Nephron progenitor cell (in vitro differentiated cells): Measurements from ENCODE around the gene TFDP1.

Source experiments
- DNase-seq: peaks from one replicate; pipeline ENCODE4 v3.0.0; 2021
- H3K27ac Mint-ChIP-seq: 2 replicates; pipeline ENCODE4 v1.8.0; 2021; ENCODE audit warnings: mild to moderate bottlenecking, moderate library complexity, mixed read lengths
- H3K27me3 Mint-ChIP-seq: 2 replicates; pipeline ENCODE4 v1.8.0; 2021; ENCODE audit warnings: mild to moderate bottlenecking, low read depth, mixed read lengths; ENCODE audit not compliant: poor library complexity
- H3K36me3 Mint-ChIP-seq: 2 replicates; pipeline ENCODE4 v1.8.0; 2021; ENCODE audit warnings: low read depth, mixed read lengths
- H3K4me1 Mint-ChIP-seq: 2 replicates; pipeline ENCODE4 v1.8.0; 2021; ENCODE audit warnings: mixed read lengths
- H3K4me3 Mint-ChIP-seq: 2 replicates; pipeline ENCODE4 v1.8.0; 2021; ENCODE audit warnings: mild to moderate bottlenecking, moderate library complexity, mixed read lengths
- H3K9me3 Mint-ChIP-seq: 2 replicates; pipeline ENCODE4 v1.8.0; 2021; ENCODE audit warnings: mild to moderate bottlenecking, moderate library complexity, mixed read lengths
- TF ChIP-seq, protein P1 (sequence below): fragments of 200-600 bp; sonication (generic); IDR thresholded peaks from 2 replicates; pipeline ENCODE4 v1.5.0; 2021; ENCODE audit warnings: antibody characterized with exemption

Gene TFDP1

DNA sequence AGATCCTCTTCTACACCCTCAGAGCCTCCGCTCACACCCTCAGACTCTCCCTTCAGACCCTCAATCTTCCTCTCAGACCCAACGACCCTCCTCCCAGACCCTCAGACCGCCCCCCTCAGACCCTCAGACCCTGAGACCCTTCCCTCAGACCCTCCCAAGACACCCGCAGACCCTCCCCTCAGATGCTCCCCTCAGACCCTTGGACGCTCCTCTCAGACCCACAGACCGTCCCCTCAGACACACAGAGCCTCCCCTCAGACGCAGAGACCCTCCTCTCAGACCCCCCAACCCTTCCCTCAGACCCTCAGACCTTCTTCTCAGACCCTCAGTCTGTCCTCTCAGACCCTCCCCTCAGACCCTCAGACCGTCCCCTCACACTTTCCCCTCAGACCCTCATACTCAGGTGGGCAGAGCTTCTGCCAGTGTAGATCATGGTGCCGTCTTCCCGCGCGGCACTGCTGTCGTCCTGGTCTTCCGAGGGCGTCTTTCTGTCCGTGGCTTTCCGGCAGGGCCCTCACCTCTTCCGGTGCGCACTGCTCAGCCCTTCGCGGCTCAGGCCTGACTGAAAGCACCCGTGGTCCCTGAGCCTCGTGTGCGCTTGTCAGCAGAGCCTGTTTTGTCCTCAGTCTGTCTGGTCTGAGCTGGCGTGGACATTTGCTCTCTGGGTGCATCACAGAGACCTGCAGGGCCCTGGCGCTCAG lies 18.9 kb upstream of the TFDP1 start:
- Mint-ChIP-seq H3K27me3 (no peaks in the 10 kb centered on the region), H3K4me1 (peaks cover 39% of the 10 kb centered on the region), H3K4me3 (no peak overlapping the region), H3K36me3 (peaks cover 5% of the 10 kb centered on the region), H3K9me3 (no peaks in the 10 kb centered on the region), H3K27ac (no peak overlapping the region)
- no peak for DNase-seq
- TF ChIP-seq, protein P1, sequence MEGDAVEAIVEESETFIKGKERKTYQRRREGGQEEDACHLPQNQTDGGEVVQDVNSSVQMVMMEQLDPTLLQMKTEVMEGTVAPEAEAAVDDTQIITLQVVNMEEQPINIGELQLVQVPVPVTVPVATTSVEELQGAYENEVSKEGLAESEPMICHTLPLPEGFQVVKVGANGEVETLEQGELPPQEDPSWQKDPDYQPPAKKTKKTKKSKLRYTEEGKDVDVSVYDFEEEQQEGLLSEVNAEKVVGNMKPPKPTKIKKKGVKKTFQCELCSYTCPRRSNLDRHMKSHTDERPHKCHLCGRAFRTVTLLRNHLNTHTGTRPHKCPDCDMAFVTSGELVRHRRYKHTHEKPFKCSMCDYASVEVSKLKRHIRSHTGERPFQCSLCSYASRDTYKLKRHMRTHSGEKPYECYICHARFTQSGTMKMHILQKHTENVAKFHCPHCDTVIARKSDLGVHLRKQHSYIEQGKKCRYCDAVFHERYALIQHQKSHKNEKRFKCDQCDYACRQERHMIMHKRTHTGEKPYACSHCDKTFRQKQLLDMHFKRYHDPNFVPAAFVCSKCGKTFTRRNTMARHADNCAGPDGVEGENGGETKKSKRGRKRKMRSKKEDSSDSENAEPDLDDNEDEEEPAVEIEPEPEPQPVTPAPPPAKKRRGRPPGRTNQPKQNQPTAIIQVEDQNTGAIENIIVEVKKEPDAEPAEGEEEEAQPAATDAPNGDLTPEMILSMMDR: no peak

DNA sequence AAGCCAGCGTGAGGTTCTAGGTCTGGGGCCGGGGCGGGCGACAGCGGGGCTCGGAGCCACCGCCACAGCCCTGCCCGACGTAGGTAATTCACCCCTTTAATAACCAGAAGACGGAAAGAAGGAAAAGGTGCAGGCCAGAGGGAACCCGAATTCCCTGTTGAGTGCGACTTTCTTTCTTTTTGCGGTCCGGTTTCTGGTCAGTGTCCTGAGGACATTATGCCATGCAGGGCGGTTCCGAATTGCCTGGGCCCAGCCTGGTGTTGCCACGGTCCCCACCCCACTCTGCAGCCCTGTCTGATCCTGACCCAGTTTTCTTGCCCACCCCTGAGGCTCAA lies 18.4 kb upstream of the TFDP1 start:
- Mint-ChIP-seq H3K9me3 (no peaks in the 10 kb centered on the region), H3K4me3 (no peak overlapping the region), H3K27me3 (no peaks in the 10 kb centered on the region), H3K36me3 (peaks cover 5% of the 10 kb centered on the region), H3K4me1 (peaks cover 36% of the 10 kb centered on the region), H3K27ac (no peak overlapping the region)
- TF ChIP-seq, protein P1: no peak
- DNase-seq: no peak

DNA sequence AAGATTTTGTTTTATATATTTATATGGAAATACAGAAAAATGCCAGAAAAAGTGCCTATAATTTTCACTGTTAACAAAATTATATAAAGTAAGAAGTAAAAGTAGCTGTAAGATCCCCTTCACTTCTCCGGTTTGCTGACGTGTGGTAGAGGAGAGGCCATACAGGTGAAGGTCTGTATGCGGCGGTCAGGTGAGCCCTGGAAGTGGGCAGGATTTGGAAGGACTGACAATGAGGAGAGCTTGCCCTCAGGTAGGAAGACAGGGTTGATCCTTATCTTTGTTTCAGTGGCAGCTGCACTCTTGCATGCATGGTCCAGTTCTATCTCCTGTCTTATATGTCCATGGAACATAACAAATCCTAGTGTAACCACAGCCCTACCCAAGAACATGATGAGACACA lies 16.9 kb upstream of the TFDP1 start:
- Mint-ChIP-seq H3K27me3 (no peaks in the 10 kb centered on the region), H3K27ac (no peak overlapping the region), H3K4me3 (no peak overlapping the region), H3K4me1 (peaks cover 24% of the 10 kb centered on the region), H3K9me3 (peaks cover 10% of the 10 kb centered on the region), H3K36me3 (peaks cover 5% of the 10 kb centered on the region)
- DNase-seq: no peak
- TF ChIP-seq, protein P1: no peak

DNA sequence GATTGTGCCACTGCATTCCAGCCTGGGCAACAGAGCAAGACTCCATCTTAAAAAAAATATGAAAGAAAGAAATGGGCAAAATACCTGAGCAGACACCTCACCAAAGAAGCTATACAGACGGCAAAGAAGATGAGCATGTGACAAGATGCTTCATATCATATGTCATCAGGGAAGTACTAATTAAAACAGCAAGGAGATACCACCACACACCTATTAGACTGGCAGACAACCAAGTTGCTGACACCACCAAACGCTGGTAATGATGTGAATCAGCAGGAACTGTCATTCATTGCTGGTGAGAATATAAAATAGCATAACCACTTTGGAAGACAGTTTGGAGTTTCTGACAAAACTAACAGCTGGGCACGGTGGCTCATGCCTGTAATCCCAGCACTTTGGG lies 11.5 kb upstream of the TFDP1 start:
- TF ChIP-seq, protein P1: no peak
- no peak overlapping the region for H3K27ac Mint-ChIP-seq
- H3K4me1 Mint-ChIP-seq: no peaks in the 10 kb centered on the region

DNA sequence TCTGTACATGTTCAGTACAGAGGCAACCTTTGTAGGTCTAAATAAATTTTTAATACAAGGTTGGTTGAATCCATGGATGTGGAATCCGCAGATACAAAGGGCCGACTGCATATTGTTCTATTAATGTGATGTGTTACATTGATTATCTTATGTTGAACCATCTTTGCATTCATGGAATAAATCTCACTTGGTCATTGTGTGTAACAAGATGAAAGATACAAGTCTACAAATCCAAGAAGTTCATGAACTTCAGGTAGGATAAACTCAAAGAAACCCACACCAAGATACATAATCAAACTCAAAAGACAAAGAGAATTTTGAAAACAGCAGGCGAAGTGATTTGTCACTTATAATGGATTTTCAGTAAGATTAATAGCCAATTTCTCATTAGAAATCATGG lies 8.0 kb upstream of the TFDP1 start:
- TF ChIP-seq, protein P1: no peak
- Mint-ChIP-seq H3K36me3 (peaks cover 15% of the 10 kb centered on the region), H3K9me3 (peaks cover 45% of the 10 kb centered on the region), H3K27me3 (peaks cover 6% of the 10 kb centered on the region), H3K4me3 (no peak overlapping the region), H3K27ac (no peak overlapping the region), H3K4me1 (no peaks in the 10 kb centered on the region)
- no peak for DNase-seq

More for the DNA sequence above, 11.5 kb upstream of the TFDP1 start:
- Mint-ChIP-seq H3K27me3 (no peaks in the 10 kb centered on the region), H3K9me3 (peaks cover 47% of the 10 kb centered on the region), H3K36me3 (peaks cover 15% of the 10 kb centered on the region), H3K4me3 (no peak overlapping the region)
- no peak for DNase-seq

DNA sequence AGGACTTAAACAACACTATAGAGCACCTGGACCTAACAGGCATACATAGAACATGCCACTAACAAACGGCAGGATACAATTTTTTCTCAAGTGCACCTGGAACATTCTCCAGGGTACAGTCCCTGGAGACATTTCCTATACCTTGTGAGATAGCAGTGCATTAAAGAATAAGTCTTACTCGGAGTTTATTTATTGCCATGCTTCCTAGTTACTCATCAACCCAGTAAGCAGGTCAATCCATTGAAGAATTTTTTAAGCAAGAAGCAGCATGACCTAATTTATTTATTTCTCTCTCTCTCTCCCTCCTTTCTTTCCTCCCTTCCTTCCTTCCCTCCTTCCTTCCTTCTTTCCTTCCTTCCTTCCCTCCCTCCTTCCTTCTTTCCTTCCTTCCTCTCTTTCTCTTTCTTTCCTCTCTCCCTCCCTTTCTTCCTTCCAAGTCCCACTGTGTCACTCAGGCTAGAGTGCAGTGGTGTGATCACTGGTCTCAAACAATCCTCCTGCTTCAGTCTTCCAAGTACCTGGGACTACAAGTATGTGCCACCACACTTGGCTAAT lies 6.6 kb upstream of the TFDP1 start:
- Mint-ChIP-seq H3K27ac (no peak overlapping the region), H3K36me3 (peaks cover 13% of the 10 kb centered on the region), H3K9me3 (peaks cover 34% of the 10 kb centered on the region), H3K4me1 (peaks cover 5% of the 10 kb centered on the region), H3K27me3 (peaks cover 6% of the 10 kb centered on the region), H3K4me3 (no peak overlapping the region)
- no peak for DNase-seq
- TF ChIP-seq, protein P1: no peak
